Skeletal muscle satellite cell (primary cell): ENCODE measurements around the gene IKZF3.
"Not testable (repeated sequence)": the region's sequence is repeated elsewhere in the genome, so short reads cannot be mapped to it uniquely, and the experiment has no call there.

Experiments
- H3K27me3 ChIP-seq: 2 replicates; pipeline ENCODE4 v1.7.0; 2013; ENCODE audit warnings: low read length; ENCODE audit not compliant: control insufficient read depth, insufficient read depth
- H3K36me3 ChIP-seq: 2 replicates; pipeline ENCODE4 v1.7.0; 2013; ENCODE audit warnings: mild to moderate bottlenecking, control low read depth, low read length; ENCODE audit not compliant: insufficient read depth
- H3K4me1 ChIP-seq: 2 replicates; pipeline ENCODE4 v1.7.0; 2013; ENCODE audit warnings: low read length; ENCODE audit not compliant: control insufficient read depth, insufficient read depth
- H3K4me2 ChIP-seq: 2 replicates; pipeline ENCODE4 v1.7.0; 2013; ENCODE audit warnings: mild to moderate bottlenecking, low read length
- H3K4me3 ChIP-seq: 2 replicates; pipeline ENCODE4 v1.7.0; 2013; ENCODE audit warnings: low read length
- H3K9ac ChIP-seq: 2 replicates; pipeline ENCODE4 v1.7.0; 2013; ENCODE audit warnings: mild to moderate bottlenecking, low read depth, low read length, moderate library complexity
- H3K9me3 ChIP-seq: replicated peaks from 2 replicates; pipeline ENCODE4 v1.7.0; 2013; ENCODE audit warnings: mild to moderate bottlenecking, control low read depth, low read length

Gene IKZF3

GRCh38 chr17:39751016-39751543 is 113.0 kb downstream of the IKZF3 start:
- Histone ChIP-seq H3K4me3 (no peak overlapping the region), H3K36me3 (no peaks in the 10 kb centered on the region), H3K4me1 (peaks cover 8% of the 10 kb centered on the region), H3K9me3 (no peaks in the 10 kb centered on the region), H3K27me3 (peaks cover 23% of the 10 kb centered on the region), H3K9ac (no peak overlapping the region), H3K4me2 (no peak overlapping the region)

GRCh38 chr17:39750131-39751015 is 113.7 kb downstream of the IKZF3 start:
- Histone ChIP-seq H3K4me1 (peaks cover 8% of the 10 kb centered on the region), H3K9ac (no peak overlapping the region), H3K9me3 (no peaks in the 10 kb centered on the region), H3K36me3 (no peaks in the 10 kb centered on the region), H3K4me3 (no peak overlapping the region), H3K4me2 (no peak overlapping the region), H3K27me3 (peaks cover 22% of the 10 kb centered on the region)

GRCh38 chr17:39748444-39749034 is 115.6 kb downstream of the IKZF3 start:
- H3K36me3 ChIP-seq, H3K9ac ChIP-seq, H3K4me2 ChIP-seq, H3K4me1 ChIP-seq, H3K9me3 ChIP-seq, H3K4me3 ChIP-seq: not testable (repeated sequence)
- H3K27me3 ChIP-seq = peaks cover 30% of the 10 kb centered on the region

- Histone ChIP-seq H3K4me3 (no peak overlapping the region), H3K9ac (no peak overlapping the region), H3K4me1 (no peaks in the 10 kb centered on the region), H3K4me2 (no peak overlapping the region), H3K36me3 (no peaks in the 10 kb centered on the region), H3K9me3 (no peaks in the 10 kb centered on the region), H3K27me3 (peaks cover 32% of the 10 kb centered on the region)
Observed at GRCh38 chr17:39747745-39748144, 116.4 kb downstream of the IKZF3 start.

DNA sequence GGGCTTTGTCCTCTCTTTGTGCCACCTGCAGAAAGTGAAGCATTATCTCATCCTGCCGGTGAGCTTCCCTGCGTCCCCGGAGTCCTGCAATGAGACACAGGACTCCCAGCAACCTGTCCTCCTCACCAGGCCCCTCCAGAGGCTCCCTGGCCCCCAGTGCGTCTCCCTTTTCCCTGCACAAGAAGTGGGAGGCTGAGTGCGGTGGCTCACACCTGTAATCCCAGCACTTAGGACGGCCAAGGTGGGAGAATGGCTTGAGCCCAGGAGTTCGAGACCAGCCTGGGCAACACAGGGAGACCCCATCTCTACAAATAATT is 118.0 kb downstream of the IKZF3 start:
- no peaks in the 10 kb centered on the region for H3K9me3 ChIP-seq
- peaks cover 4% of the 10 kb centered on the region for H3K4me1 ChIP-seq
- no peak overlapping the region for H3K9ac ChIP-seq
- H3K4me3 ChIP-seq = no peak overlapping the region
- peaks cover 31% of the 10 kb centered on the region for H3K27me3 ChIP-seq
- H3K4me2 ChIP-seq = no peak overlapping the region
- no peaks in the 10 kb centered on the region for H3K36me3 ChIP-seq

DNA sequence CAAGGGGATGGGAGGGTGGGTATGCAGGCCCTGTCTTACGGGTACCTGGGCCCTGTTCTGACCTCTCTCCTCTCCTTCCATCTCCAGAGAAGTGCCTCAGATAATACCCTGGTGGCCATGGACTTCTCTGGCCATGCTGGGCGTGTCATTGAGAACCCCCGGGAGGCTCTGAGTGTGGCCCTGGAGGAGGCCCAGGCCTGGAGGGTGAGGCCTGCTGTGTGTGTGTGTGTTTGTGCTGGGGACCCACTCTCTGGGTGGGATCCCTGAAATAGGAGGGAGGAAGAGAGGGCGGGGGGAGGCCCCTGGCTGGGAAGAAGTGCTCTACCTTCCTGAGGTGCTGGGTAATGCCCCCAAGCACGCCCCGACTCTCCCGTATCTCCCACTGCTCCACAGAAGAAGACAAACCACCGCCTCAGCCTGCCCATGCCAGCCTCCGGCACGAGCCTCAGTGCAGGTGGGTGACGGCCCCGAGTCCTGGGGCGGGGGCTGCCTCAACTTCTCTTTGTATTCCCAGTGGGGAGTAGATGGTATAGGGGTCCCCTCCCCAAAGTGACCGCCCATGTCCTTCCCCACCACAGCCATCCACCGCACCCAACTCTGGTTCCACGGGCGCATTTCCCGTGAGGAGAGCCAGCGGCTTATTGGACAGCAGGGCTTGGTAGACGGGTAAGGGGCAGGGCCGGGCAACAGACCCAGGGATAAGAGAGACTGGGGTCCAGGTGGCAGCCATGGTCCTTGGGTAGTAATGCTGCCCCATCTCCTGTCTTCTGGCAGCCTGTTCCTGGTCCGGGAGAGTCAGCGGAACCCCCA is 118.6 kb downstream of the IKZF3 start:
- no peak overlapping the region for H3K9ac ChIP-seq
- no peaks in the 10 kb centered on the region for H3K9me3 ChIP-seq
- no peak overlapping the region for H3K4me3 ChIP-seq
- no peaks in the 10 kb centered on the region for H3K36me3 ChIP-seq
- H3K4me1 ChIP-seq = peaks cover 10% of the 10 kb centered on the region
- H3K27me3 ChIP-seq = peaks cover 29% of the 10 kb centered on the region
- H3K4me2 ChIP-seq = no peak overlapping the region

GRCh38 chr17:39744836-39745215 is 119.3 kb downstream of the IKZF3 start:
- Histone ChIP-seq H3K36me3 (no peaks in the 10 kb centered on the region), H3K9ac (no peak overlapping the region), H3K4me1 (peaks cover 17% of the 10 kb centered on the region), H3K27me3 (peaks cover 26% of the 10 kb centered on the region), H3K9me3 (no peaks in the 10 kb centered on the region), H3K4me2 (no peak overlapping the region), H3K4me3 (no peak overlapping the region)

DNA sequence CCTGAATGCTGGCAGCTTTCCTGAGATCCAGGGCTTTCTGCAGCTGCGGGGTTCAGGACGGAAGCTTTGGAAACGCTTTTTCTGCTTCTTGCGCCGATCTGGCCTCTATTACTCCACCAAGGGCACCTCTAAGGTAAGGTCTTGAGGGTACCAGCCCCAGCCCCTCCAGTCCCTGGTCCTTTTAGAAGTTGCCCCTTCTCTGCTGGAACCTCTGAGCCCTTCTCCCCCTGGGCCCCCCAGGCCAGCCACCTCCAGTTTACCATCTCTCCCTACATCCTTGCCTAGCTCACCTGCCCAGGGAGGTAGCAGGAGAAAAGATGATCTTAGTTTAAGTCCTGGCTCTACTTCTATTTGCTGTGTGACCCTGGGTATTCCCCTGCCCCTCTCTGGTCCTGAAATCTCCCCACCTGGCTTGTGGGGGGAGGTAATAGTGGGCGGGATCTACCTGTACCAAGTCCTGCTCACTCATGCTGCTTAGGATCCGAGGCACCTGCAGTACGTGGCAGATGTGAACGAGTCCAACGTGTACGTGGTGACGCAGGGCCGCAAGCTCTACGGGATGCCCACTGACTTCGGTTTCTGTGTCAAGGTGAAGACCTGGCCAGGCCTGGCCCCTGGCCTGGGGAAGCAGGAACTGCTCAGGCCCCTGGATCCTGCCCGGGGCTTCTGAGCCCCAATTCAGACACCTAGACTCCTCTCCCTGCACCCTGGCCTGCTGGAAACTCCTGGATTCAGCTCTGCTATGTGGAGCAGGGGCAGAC is 119.9 kb downstream of the IKZF3 start:
- Histone ChIP-seq H3K4me2 (no peak overlapping the region), H3K4me1 (peaks cover 22% of the 10 kb centered on the region), H3K9me3 (no peaks in the 10 kb centered on the region), H3K27me3 (peaks cover 32% of the 10 kb centered on the region), H3K4me3 (no peak overlapping the region), H3K36me3 (no peaks in the 10 kb centered on the region), H3K9ac (no peak overlapping the region)

DNA sequence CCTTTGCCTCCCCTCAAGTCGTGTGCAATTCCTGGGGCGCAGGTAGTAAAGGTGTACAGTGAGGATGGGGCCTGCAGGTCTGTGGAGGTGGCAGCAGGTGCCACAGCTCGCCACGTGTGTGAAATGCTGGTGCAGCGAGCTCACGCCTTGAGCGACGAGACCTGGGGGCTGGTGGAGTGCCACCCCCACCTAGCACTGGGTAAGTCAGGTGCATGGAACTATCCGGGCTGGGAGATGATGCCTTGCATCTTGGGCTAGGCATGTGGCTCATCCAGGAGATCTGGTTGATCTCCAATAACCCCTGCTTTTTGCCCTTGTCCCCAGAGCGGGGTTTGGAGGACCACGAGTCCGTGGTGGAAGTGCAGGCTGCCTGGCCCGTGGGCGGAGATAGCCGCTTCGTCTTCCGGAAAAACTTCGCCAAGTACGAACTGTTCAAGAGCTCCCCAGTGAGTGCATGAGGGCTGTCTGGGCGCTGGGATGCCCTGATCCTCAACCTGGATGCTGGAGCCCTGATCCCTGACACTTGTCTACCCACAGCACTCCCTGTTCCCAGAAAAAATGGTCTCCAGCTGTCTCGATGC is 121.2 kb downstream of the IKZF3 start:
- H3K4me3 ChIP-seq = no peak overlapping the region
- H3K27me3 ChIP-seq = peaks cover 41% of the 10 kb centered on the region
- H3K9ac ChIP-seq = no peak overlapping the region
- peaks cover 30% of the 10 kb centered on the region for H3K4me1 ChIP-seq
- no peak overlapping the region for H3K4me2 ChIP-seq
- no peaks in the 10 kb centered on the region for H3K9me3 ChIP-seq
- no peaks in the 10 kb centered on the region for H3K36me3 ChIP-seq

- Histone ChIP-seq H3K36me3 (no peaks in the 10 kb centered on the region), H3K4me1 (peaks cover 31% of the 10 kb centered on the region), H3K9me3 (no peaks in the 10 kb centered on the region), H3K27me3 (peaks cover 46% of the 10 kb centered on the region), H3K4me2 (no peak overlapping the region), H3K4me3 (no peak overlapping the region), H3K9ac (no peak overlapping the region)
Observed at GRCh38 chr17:39742126-39742855, 121.8 kb downstream of the IKZF3 start.
